Neural progenitor cell (in vitro differentiated cells): Measurements from ENCODE around the gene RAB11FIP3.

Experiments
- EZH2 ChIP-seq: fragments of 200-600 bp; sonication (generic); IDR thresholded peaks from 2 replicates; pipeline ENCODE4 v1.6.1; 2017; ENCODE audit warnings: antibody characterized with exemption, mild to moderate bottlenecking, moderate library complexity
- EZH2phosphoT487 ChIP-seq: fragments of 200-600 bp; sonication (generic); IDR thresholded peaks from 2 replicates; pipeline ENCODE4 v1.6.1; 2017; ENCODE audit warnings: antibody characterized with exemption
- TF ChIP-seq, protein P1 (sequence below): fragments of 200-600 bp; sonication (generic); IDR thresholded peaks from 2 replicates; pipeline ENCODE4 v1.5.1; 2017; ENCODE audit warnings: antibody characterized with exemption, mild to moderate bottlenecking

GRCh38 chr16:534135-534534, 108.7 kb downstream of the RAB11FIP3 start:
- TF ChIP-seq, protein P1, sequence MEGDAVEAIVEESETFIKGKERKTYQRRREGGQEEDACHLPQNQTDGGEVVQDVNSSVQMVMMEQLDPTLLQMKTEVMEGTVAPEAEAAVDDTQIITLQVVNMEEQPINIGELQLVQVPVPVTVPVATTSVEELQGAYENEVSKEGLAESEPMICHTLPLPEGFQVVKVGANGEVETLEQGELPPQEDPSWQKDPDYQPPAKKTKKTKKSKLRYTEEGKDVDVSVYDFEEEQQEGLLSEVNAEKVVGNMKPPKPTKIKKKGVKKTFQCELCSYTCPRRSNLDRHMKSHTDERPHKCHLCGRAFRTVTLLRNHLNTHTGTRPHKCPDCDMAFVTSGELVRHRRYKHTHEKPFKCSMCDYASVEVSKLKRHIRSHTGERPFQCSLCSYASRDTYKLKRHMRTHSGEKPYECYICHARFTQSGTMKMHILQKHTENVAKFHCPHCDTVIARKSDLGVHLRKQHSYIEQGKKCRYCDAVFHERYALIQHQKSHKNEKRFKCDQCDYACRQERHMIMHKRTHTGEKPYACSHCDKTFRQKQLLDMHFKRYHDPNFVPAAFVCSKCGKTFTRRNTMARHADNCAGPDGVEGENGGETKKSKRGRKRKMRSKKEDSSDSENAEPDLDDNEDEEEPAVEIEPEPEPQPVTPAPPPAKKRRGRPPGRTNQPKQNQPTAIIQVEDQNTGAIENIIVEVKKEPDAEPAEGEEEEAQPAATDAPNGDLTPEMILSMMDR, result no peak
- TF ChIP-seq EZH2 (no peak), EZH2phosphoT487 (no peak)
